IPS DF 6.9 (cell line): ENCODE measurements around the gene VPS8.

Experiments
- DNase-seq: peaks from one replicate; pipeline ENCODE4 v3.0.0-alpha.2; 2013; ENCODE audit warnings: low read depth, low spot score
- H3K27ac ChIP-seq: one replicate; pipeline ENCODE4 v1.5.1; 2013; ENCODE audit warnings: low read length, control low read depth
- H3K27me3 ChIP-seq: 2 replicates; pipeline ENCODE4 v1.6.1; 2013; ENCODE audit warnings: mild to moderate bottlenecking, low read length; ENCODE audit not compliant: control insufficient read depth, insufficient read depth
- H3K36me3 ChIP-seq: 2 replicates; pipeline ENCODE4 v1.6.1; 2013; ENCODE audit warnings: low read length; ENCODE audit not compliant: control insufficient read depth, insufficient read depth
- H3K4me1 ChIP-seq: 2 replicates; pipeline ENCODE4 v1.6.1; 2013; ENCODE audit warnings: low read length; ENCODE audit not compliant: control insufficient read depth, insufficient read depth
- H3K4me3 ChIP-seq: 2 replicates; pipeline ENCODE4 v1.5.1; 2013; ENCODE audit warnings: mild to moderate bottlenecking, low read length
- H3K9me3 ChIP-seq: 2 replicates; pipeline ENCODE4 v1.6.1; 2013; ENCODE audit warnings: low read length, inconsistent platforms; ENCODE audit not compliant: control insufficient read depth, insufficient read depth
- WGBS: extraction: QIAGEN DNeasy Blood & Tissue Kit; methylation state at CpG from one replicate; pipeline ENCODE4 v1.1.7; 2013; ENCODE audit warnings: mixed read lengths, missing lambda C conversion rate; ENCODE audit not compliant: insufficient read length, insufficient coverage; 5-methylcytosine and 5-hydroxymethylcytosine counted together

The VPS8 gene, protein sequence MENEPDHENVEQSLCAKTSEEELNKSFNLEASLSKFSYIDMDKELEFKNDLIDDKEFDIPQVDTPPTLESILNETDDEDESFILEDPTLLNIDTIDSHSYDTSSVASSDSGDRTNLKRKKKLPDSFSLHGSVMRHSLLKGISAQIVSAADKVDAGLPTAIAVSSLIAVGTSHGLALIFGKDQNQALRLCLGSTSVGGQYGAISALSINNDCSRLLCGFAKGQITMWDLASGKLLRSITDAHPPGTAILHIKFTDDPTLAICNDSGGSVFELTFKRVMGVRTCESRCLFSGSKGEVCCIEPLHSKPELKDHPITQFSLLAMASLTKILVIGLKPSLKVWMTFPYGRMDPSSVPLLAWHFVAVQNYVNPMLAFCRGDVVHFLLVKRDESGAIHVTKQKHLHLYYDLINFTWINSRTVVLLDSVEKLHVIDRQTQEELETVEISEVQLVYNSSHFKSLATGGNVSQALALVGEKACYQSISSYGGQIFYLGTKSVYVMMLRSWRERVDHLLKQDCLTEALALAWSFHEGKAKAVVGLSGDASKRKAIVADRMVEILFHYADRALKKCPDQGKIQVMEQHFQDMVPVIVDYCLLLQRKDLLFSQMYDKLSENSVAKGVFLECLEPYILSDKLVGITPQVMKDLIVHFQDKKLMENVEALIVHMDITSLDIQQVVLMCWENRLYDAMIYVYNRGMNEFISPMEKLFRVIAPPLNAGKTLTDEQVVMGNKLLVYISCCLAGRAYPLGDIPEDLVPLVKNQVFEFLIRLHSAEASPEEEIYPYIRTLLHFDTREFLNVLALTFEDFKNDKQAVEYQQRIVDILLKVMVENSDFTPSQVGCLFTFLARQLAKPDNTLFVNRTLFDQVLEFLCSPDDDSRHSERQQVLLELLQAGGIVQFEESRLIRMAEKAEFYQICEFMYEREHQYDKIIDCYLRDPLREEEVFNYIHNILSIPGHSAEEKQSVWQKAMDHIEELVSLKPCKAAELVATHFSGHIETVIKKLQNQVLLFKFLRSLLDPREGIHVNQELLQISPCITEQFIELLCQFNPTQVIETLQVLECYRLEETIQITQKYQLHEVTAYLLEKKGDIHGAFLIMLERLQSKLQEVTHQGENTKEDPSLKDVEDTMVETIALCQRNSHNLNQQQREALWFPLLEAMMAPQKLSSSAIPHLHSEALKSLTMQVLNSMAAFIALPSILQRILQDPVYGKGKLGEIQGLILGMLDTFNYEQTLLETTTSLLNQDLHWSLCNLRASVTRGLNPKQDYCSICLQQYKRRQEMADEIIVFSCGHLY (N-terminal part only)

DNA sequence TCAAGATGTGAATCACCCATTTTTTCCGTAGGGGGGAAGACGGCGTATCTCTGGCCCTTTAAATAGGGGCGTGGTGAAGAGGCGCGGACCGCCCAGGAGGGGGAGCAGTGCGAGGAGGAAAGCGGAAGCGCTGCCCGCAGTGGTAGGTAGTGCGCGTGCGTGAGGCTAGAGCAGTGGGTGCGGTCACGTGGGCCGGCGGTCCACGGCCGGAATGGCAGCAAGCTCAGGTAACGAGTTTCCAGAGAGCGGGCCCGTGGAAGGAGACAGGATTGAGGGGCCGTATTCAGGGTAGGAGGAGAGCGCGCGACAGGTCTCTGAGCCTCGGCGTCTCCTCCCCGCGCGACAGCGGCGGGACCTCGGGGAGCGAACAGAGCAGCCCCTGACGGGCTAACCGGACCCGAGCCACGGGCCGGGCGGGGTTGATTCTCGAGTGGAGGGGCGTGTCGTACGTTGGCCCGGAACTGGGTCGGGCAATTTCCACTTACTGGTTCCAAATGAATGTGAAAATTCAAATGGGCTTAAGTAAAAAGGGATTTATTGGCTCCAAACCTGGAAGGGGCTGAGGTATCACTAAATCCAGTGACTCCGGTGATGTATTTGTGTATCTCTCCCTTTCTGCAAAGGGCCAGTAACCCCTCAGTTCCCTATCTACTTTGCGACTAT is at the start of gene VPS8:
Gene VPS8 (plus strand): TSS at position 168 of the 663 bp plus-strand sequence. CDS start 12,467 bp downstream, outside the sequence.
- DNase-seq, result peak; percentile 82
- no CpG with 5 or more reads among the region's 50 CpGs for WGBS

DNA sequence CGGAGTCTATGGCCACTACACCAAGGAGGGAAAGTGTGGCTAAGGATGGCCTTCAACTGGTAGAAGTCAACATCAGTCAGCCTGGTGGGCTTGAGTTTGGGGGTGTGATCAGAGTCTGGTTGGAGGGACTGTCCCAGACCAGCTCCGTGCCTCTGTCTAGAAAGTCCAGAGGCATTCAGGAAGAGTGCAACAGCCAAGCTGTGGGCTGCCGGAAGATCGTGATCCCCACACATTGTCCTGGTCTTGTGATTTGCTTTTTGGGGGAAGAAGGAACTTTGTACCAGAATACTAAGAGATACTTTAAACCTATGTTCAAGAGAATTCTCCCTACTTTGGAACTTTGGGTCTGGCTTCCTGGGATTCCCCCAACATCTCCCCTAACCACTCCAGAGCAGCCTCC is 47.8 kb upstream of the VPS8 start:
- Histone ChIP-seq H3K36me3 (no peaks in the 10 kb centered on the region), H3K27ac (no peak overlapping the region), H3K4me1 (peaks cover 5% of the 10 kb centered on the region; the same call in 1 of the 2 replicates), H3K27me3 (no peaks in the 10 kb centered on the region), H3K4me3 (no peak overlapping the region), H3K9me3 (no peaks in the 10 kb centered on the region)
- no peak for DNase-seq
- WGBS, result no CpG with 5 or more reads among the region's 4 CpGs

More for the DNA sequence above, at the start of gene VPS8:
- H3K27ac ChIP-seq, result no peak within 1 kb of the TSS
- no peaks in the 10 kb centered on the region; the same call in 1 of the 2 replicates for H3K36me3 ChIP-seq
- no peaks in the 10 kb centered on the region for H3K4me1 ChIP-seq
- H3K27me3 ChIP-seq, result no peaks in the 10 kb centered on the region
- peak within 1 kb of the TSS; percentile 76 for H3K4me3 ChIP-seq
- H3K9me3 ChIP-seq, result no peaks in the 10 kb centered on the region

DNA sequence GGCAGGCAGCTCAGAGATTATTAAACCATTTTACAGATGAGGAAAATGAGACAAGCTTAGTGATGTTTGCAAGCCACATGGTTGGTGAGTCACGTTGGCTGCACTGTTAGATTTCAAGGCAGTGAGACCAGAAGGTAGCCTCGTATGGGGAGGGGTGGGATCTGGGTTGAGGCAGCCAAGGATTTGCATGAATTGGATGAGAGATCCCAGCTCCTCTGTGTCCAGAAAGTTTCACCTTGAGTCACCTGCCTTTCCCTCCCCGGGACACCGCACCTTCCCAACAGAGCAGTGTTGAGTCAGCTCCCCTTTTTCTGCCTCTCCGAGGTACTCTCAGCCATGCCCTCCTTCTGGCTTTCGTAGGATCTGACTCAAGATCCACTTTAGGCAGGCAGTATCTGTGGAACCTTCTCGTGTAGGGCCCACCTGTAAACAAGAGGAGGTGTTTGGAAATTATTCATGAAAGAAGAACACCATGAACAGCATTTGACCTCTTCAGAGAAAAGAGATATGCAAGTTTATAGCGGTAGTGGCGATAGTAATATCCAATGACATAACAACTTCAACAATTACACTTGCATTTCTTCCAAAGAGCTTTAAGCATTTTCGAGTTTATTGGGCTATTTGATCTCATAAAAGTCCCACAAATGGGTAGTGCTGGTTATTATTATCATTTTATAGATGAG is 46.8 kb upstream of the VPS8 start:
- no peak for DNase-seq
- no peaks in the 10 kb centered on the region for H3K27me3 ChIP-seq
- H3K27ac ChIP-seq, result no peak overlapping the region
- WGBS, result no CpG with 5 or more reads among the region's 10 CpGs
- H3K4me3 ChIP-seq, result no peak overlapping the region
- no peaks in the 10 kb centered on the region for H3K9me3 ChIP-seq
- no peaks in the 10 kb centered on the region for H3K36me3 ChIP-seq
- H3K4me1 ChIP-seq, result peaks cover 5% of the 10 kb centered on the region; the same call in 1 of the 2 replicates

DNA sequence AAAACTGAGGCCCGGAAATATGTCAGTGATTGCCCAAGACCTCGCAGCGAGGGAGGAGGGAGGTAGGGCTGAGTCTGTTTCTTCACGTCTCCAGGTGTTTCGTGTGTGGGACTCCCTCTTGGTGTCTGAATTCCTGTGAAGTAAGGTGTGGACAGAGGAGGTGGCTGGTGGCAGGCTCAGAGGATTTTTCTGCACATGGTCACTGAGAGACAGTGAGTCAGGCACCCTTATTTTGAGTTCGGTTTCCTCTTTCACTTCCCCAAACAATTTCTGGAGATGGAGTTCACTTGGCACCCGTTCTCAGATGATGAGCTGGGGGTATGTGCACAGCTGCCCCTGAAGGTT is 46.3 kb upstream of the VPS8 start:
- no peak for DNase-seq
- no CpG with 5 or more reads among the region's 7 CpGs for WGBS
- no peaks in the 10 kb centered on the region for H3K27me3 ChIP-seq

DNA sequence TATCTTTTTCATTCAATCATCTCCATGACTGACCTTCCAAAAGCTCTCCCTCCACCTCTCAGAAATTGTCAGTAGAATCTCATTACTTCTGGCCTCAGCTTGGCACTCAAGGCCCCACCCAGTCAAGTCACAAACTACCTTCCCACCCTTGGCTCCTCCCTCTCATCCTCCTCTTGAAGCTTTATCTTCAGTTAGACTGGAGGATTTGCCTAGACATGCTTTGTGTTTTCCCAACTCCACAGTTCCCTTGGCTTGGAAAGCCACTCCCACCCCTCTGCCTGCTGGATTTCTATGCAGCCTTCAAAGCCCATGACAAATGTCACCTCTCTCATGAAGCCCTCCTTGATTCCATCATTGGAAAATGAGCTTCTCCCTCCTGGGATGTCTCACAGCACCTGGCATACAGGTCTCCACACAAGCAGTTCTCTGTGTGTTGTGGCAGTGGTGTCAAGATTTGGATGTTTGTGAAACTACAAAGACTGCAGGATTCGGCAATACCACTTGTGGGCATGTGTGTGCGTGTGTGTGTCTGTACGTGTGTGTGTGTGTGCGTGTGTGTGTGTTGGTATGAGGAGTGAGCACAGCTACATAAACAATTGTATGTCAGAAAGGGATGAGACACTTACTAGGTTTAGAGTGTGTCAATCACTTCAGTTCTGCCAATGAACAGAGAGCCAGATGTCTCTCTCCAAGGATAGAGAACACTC is 45.3 kb upstream of the VPS8 start:
- Histone ChIP-seq H3K27me3 (no peaks in the 10 kb centered on the region), H3K4me1 (0 out of 2 replicates have a peak, but pooled peaks cover 2% of the 10 kb centered on the region), H3K27ac (no peak overlapping the region), H3K9me3 (no peaks in the 10 kb centered on the region), H3K36me3 (no peaks in the 10 kb centered on the region), H3K4me3 (no peak overlapping the region)
- DNase-seq, result no peak
- no CpG with 5 or more reads among the region's 4 CpGs for WGBS

More for the DNA sequence above, 46.3 kb upstream of the VPS8 start:
- Histone ChIP-seq H3K4me1 (peaks cover 4% of the 10 kb centered on the region; the same call in 1 of the 2 replicates), H3K4me3 (no peak overlapping the region), H3K36me3 (no peaks in the 10 kb centered on the region), H3K27ac (no peak overlapping the region), H3K9me3 (no peaks in the 10 kb centered on the region)

DNA sequence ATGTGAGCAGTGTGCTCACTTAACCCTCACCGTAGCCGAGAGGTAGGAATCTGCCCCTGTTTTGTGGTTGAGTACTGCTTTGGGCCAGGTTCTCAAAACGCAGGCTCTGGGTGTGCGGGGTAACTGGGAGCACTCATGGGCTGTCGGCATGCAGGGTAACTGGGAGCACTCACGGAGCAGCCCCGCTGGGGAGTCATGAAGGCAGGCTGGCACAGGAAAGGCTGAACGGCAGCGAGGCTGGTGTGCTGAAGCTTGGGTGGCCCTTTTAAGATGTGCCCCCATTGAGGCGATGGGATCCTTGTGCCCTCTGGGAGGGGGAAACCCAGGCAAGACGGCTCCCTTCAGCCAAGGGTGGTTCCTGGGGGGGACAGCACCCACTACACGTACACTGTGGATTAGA is 44.6 kb upstream of the VPS8 start:
- H3K36me3 ChIP-seq, result no peaks in the 10 kb centered on the region
- no CpG with 5 or more reads among the region's 12 CpGs for WGBS
- H3K4me3 ChIP-seq, result no peak overlapping the region
- DNase-seq, result no peak
- no peaks in the 10 kb centered on the region for H3K9me3 ChIP-seq
- H3K27ac ChIP-seq, result no peak overlapping the region
- H3K27me3 ChIP-seq, result no peaks in the 10 kb centered on the region
- 0 out of 2 replicates have a peak, but pooled peaks cover 2% of the 10 kb centered on the region for H3K4me1 ChIP-seq

DNA sequence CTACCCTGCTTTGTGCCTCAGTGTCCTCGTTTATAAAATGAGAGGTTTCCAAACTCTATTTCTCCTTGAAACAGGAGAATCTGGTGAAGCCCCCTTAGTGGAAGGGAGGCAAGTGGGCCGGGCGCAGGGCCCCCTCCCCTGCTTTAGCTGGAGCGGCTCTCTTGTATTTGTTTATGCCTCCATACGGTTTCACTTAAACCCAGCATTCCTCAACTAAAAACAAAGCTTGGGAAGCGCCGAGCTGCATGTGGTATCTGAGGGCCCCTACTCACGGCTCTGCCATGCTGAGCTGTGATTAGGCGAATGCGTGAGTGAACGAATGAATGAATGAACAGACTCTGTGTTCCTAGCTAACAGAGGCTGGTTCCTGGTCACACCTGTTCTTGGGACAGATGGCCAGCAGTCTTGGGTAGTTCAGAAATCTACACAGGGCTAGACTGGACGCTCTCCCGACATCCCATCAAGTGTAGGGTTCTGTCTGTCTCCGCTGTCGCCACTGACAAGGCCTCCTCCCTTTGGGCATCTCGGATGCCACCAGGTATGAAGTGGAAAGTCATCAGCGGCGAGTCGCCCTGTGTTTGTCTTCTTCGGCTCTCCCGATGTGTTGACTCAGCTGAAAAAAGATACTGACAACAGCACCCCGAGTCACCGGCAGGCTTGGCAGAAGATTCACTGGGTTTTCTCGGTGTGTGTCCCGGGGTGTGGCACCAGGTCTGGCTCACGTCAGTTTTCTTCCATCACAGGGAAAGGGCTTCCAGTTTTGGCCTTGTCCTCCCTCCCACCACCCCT is 42.4 kb upstream of the VPS8 start:
- H3K27ac ChIP-seq, result no peak overlapping the region
- H3K4me1 ChIP-seq, result 0 out of 2 replicates have a peak, but pooled peaks cover 2% of the 10 kb centered on the region
- no peaks in the 10 kb centered on the region for H3K27me3 ChIP-seq
- no peaks in the 10 kb centered on the region for H3K9me3 ChIP-seq
- H3K36me3 ChIP-seq, result no peaks in the 10 kb centered on the region
- WGBS, result no CpG with 5 or more reads among the region's 26 CpGs
- DNase-seq, result no peak
- H3K4me3 ChIP-seq, result no peak overlapping the region

DNA sequence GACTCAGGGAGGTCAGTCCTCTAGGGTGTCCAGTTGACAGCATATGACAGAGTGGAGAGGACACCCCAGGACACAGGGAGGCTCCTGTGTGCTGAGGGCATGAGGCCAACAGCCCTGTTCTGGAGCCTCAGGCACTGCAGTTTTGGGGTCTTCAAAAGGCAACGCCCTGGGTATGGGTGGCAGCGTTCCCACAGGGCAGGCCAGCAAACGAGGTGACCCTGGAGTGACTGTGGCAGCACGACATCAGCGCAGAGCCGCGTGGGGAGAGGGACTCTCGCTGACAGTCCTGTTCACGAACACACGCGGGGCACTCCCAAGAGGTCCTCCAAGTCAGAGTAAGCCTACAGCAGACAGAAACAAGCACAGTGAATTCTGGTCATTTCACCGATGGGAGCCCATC is 41.4 kb upstream of the VPS8 start:
- no peaks in the 10 kb centered on the region for H3K27me3 ChIP-seq
- no peak for DNase-seq
- H3K36me3 ChIP-seq, result no peaks in the 10 kb centered on the region
- no peak overlapping the region for H3K4me3 ChIP-seq
- no peak overlapping the region for H3K27ac ChIP-seq
- H3K4me1 ChIP-seq, result 0 out of 2 replicates have a peak, but pooled peaks cover 2% of the 10 kb centered on the region
- no CpG with 5 or more reads among the region's 12 CpGs for WGBS
- no peaks in the 10 kb centered on the region for H3K9me3 ChIP-seq
